GM19035 (cell line): Measurements from ENCODE around the gene SYNGR3.

Experiments used
- ATAC-seq: cut with Tn5 transposase; IDR thresholded peaks from one replicate; pipeline ENCODE4 v1.9.1; 2021; ENCODE audit not compliant: unreplicated experiment

Gene SYNGR3

DNA sequence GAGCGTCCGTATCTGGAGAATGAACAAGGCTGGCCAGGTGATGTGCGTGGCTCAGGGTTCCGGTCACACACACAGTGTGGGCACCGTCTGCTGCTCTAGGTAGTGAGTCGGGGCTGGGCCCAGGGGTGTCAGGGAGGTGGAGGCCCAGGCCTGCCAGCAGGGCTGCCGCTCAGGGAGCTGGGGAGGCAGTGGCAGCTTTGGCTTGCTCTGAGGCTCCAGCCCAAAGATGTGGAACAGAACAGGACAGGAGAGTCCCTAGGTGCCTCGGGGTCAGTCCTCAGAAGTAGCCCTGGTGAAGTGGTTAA is 13.6 kb upstream of the SYNGR3 start:
- ATAC-seq, result no peak

DNA sequence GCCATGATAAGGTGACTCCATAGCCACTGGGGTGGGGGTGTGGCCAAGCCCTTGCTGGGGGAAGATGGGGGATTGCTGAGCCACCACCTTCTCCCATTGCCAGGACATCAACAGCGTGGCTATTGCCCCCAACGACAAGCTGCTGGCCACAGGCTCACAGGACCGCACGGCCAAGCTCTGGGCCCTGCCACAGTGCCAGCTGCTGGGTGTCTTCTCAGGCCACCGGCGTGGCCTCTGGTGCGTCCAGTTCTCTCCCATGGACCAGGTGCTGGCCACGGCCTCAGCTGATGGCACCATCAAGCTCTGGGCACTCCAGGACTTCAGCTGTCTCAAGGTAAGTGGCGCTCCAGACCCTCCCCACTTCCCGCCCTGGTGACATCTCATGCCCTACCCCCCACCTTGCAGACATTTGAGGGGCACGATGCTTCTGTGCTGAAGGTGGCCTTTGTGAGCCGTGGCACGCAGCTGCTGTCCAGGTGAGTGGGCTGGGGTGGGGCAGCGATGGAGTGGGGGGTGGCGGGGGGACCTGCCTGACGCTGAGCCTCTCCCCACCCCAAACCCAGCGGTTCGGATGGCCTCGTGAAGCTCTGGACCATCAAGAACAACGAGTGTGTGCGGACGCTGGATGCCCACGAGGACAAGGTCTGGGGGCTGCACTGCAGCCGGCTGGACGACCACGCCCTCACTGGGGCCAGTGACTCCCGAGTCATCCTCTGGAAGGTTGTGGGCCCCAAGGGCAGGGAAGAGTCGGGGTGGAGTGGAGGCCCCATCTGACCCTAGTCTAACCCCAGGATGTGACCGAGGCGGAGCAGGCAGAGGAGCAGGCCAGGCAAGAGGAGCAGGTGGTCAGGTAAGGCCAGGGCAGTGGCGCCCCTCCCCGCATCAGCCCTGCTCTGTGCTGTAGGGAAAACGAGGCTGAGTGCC is 12.6 kb upstream of the SYNGR3 start:
- ATAC-seq, result no peak

- ATAC-seq, result no peak
These were observed 11.9 kb upstream of the SYNGR3 start for GRCh38 chr16:1977875-1978268.

GRCh38 chr16:1978476-1979120 is 11.2 kb upstream of the SYNGR3 start:
- no peak for ATAC-seq

DNA sequence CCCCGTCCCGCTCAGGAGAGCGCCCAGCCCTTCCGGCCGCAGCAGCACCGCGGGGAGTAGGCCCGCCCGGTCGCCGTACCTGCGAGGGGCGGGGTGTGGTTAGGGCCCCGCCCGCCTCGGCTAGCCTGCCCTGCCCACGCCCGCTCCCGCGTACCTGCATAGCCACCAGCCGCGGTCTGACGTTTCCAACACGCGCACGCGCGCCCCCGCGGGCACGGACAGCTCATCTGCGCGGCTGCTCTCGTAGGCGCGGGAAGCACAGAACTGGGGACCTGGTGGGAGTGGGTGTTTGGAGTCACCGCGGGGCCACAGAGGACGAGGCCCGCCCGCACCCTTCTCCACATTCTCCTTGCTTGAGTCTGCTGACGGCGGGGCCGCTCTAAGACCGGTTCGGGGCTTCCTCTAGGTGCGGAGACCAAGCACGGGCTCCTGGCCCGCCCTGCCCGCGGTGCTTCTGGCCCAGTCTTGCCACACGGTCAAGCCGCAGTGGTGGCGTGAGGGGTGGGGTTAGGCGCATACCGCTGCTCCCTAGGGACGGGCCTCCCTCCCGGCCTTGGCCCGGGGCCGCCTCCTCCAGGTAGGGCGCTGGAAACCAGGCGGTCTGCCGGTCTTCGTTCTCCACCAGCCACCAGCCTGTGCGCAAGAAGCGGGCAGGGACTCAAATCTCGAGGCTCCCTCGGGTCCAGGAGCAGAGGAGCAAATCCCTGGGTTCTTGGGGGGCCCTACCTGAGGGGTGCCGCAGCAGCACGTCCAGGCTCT is 10.3 kb upstream of the SYNGR3 start:
- no peak for ATAC-seq

DNA sequence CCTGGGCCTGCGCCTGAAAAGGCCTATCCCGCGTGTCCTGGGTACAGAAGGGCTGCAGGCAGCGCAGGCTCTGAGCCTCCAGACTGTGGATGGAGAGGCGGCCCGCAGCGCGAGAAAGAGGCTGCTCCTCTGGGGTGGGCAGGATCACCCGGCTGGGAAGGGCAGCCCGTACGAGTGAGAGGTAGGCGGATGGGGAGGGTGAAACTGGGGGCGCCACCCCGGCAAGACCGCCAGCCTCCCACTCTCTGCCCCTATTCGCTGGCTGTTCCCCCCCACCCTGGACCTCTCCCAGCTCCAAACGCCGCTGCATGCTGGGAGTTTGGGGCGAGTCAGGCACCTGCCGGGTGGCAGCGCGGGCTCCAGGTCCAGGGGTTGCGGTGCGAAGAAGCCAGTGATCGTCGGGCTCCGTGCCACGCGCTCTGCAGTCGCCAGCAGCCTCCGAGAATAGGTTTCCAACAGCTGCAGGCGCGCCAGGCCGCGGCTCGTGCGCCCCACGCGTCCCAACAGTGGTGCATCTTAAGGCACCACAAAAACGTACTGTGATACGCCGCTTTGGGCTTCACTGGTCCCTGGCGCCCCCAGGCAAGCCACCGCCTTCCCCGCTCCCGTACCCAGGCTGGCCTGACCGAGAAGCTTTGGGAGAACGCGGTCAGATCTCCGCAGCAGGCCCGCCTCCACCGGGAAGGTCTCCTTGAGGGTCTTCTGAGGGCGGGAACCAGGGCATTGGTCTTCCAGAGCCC is 9.6 kb upstream of the SYNGR3 start:
- ATAC-seq, result no peak

GRCh38 chr16:1980770-1981087 is 9.0 kb upstream of the SYNGR3 start:
- no peak for ATAC-seq

GRCh38 chr16:1981398-1981836 is 8.4 kb upstream of the SYNGR3 start, which contains the start of gene NOXO1:
Gene NOXO1 (minus strand): TSS chr16:1981469. CDS start chr16:1981179, 290 bp downstream.
- ATAC-seq, result no peak

DNA sequence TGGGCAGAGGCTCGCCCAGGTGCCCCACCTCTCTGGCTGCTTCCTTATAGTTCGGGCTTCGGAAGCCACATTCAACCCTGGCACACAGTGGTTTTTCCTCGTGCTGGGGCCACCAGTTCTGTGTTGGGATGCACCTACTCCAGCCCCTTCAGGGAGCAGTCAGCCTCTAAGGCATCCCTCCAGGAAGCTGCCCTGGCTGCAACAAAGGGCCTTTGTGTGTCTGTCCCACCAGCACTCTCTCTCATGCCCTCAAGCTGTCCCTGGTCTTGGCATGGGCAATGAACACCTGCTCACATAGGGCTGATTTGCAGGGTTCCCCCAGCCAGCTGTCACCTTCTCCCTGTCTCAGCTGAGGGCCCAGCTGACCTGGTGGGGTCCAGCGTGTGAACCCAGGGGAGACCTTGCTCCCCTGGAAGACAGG is 7.7 kb upstream of the SYNGR3 start:
- ATAC-seq, result no peak

- no peak for ATAC-seq
These were observed 6.7 kb upstream of the SYNGR3 start for GRCh38 chr16:1982991-1983543.

DNA sequence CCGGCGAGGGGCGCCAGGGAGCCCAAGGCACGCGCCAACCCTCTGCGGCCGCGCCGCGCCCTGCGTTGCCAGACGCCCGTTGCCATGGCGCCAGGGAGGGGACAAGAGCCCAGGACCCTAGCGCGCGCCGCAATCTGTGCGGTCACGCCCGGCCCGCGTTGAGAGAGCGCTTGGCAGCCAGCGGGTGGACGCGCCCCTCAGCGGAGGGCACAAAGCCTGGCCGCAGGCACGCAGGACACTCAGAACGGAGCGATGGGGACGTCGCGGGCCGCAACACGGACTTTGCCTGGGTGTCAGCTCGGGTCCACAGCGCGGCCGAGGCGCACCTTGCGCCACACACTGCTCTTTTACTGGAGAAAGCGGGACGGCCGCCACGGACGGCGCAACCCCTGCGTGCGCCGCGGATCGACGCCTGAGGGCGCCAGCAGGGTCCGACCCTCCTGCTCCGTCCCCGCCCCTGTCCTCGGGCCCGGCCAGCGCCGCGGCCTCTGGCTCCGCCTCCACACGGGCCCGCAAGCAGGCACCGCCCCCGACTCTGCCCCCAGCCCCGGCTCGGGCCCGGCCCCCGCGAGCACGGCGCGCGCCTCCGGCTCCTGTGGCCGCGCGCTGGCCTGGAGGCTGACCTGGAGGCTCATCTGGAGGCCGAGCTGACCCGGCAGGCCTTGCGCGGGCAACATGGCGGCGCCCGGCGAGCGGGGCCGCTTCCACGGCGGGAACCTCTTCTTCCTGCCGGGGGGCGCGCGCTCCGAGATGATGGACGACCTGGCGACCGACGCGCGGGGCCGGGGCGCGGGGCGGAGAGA is 6.0 kb upstream of the SYNGR3 start, which contains the start of gene GFER:
Gene GFER, plus strand, starts transcription at position 650 of the 803 bp plus-strand sequence. Its CDS starts 26 bp downstream, at position 676.
- peak; percentile 86 for ATAC-seq

- peak; percentile 16 for ATAC-seq
These were observed 5.2 kb upstream of the SYNGR3 start for GRCh38 chr16:1984347-1985225.

DNA sequence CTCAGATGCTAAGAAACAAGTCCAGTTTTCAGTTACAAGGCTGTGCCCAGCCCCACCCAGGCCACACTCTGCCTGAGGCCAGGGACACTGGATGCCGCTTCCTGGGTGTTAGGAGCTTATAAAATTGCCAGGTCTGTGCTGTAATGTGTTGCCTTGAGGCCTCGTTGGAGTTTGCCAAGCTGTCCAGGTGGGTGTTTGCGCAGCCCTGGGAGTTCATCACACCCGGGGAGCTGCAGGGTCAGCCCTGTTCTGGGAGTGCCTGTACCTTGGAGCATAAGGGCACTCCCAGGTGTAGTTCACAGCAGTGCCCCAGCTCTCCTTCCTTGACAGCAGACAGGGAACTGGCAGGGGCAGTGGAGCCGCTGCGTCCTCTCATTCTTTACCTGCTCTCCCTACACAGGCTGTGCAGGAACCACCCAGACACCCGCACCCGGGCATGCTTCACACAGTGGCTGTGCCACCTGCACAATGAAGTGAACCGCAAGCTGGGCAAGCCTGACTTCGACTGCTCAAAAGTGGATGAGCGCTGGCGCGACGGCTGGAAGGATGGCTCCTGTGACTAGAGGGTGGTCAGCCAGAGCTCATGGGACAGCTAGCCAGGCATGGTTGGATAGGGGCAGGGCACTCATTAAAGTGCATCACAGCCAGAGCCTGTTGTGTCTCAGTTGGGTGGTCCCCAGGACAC is 4.2 kb upstream of the SYNGR3 start:
- no peak for ATAC-seq

DNA sequence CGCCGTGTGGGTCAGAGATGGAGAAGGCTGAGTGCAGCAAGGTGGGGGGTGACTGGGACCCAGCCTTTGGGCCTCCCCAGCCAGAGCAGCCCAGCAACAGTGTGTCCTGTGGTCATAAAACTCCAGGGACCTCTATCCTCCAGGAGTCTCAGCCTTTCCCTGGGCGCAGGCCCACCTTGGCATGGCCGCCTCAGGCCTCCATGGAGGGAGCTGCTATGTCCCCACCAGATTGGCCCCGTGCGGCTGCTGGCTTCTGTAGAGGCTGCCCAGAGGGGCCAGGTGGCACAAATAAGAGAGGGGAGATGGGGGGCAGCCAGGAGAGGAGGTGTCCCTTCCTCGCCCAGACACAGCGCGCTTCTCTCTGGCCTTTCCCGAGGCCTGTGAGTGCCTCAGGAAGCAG is 2.6 kb upstream of the SYNGR3 start:
- no peak for ATAC-seq

DNA sequence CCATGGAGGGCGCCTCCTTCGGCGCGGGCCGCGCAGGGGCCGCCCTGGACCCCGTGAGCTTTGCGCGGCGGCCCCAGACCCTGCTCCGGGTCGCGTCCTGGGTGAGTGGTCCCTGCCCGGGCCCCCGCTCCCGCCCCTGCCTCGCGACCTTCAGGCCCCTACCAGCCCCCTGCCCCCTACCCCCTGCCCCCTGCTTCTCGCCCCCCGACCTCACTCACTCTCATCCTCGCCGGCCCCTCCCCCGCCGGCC is 256 bp downstream of the SYNGR3 start:
- no peak for ATAC-seq

- ATAC-seq, result no peak
These were observed 773 bp downstream of the SYNGR3 start for GRCh38 chr16:1990351-1991134.

DNA sequence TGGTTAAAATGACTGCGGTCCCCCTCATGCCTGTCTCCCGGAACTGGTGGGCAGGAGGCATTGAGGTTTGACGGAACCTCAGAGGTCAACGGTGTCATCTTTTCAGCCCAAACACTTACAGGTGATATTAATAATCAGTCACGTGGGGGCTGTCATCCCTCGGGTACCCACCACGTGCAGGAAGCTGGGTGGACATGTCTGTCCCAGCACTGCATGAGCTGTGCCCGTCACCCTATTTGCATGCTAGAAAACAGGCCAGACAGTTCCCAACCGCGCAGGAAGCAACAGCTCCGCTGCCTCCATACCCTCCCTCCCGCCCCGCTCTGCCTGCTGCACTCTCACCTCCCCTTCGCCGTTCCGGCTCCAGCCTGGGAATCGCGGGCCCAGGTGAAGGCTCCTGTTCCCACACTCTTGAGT is 1.4 kb downstream of the SYNGR3 start:
- no peak for ATAC-seq

DNA sequence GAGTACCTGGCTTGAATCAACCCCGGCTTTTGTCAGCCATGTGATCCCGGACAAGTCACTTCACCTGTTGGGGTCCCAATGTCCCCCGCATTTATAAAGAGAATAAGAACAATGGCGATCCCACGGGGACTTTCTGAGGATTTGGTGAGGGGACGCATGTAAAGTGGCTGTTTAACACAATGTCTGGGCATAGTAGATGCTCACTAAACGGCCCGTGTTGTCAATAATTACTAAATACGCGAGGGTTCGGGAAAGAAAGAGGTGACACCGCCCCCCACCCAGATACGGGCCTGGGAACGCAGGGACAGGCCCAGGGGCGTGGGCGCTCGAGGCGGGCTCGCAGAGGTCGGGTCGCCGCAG is 1.8 kb downstream of the SYNGR3 start:
- no peak for ATAC-seq
